Peyer's patch (tissue), 4 donors: ENCODE data around the gene PDP2. TPM values are rescaled to one million over a fixed set of nuclear protein-coding genes. Genes with fewer than 3 reads are reported as not detected.

Experiments
- DNase-seq, 3 donors: peaks; one replicate each; pipeline ENCODE4 v3.0.0-alpha.2; 2017 to 2019
- H3K27ac ChIP-seq, 4 donors: fragments of 200-600 bp; sonication (generic); one replicate each; pipeline ENCODE4 v1.5.1; 2016 to 2019
- H3K27me3 ChIP-seq, 2 donors: fragments of 200-600 bp; sonication (generic); one replicate each; pipeline ENCODE4 v1.5.1; 2019
- H3K36me3 ChIP-seq, 3 donors: fragments of 200-600 bp; sonication (generic); one replicate each; pipeline ENCODE4 v1.5.1; 2016 to 2019
- H3K4me1 ChIP-seq, 4 donors: fragments of 200-600 bp; sonication (generic); one replicate each; pipeline ENCODE4 v1.5.1; 2016 to 2019
- H3K4me3 ChIP-seq, 4 donors: fragments of 200-600 bp; sonication (generic); 1 replicate in 3 of 4; 2 replicates in 1 of 4; pipeline ENCODE4 v1.5.1; 2016 to 2019; ENCODE audit warnings: mild to moderate bottlenecking in 1 of 4
- H3K9me3 ChIP-seq, 4 donors: fragments of 200-600 bp; sonication (generic); one replicate each; pipeline ENCODE4 v1.5.1; 2016 to 2019; ENCODE audit warnings: mild to moderate bottlenecking in 1 of 4
- POLR2A ChIP-seq, 2 donors: fragments of 450-650 bp; IDR thresholded peaks; one replicate each; pipeline ENCODE4 v1.5.1; 2017; ENCODE audit warnings: antibody characterized with exemption in 2 of 2, mild to moderate bottlenecking in 2 of 2, moderate library complexity in 2 of 2
- total RNA-seq, 4 donors: library from RNA; depleted of rRNA; stranded (reverse); fragments of >200 nt; gene quantifications; one replicate each; pipeline ENCODE4 v1.1.0, GENCODE V29; 2016
- TF ChIP-seq, protein P1 (sequence below), 6 experiments: fragments of 450-650 bp in 4 of 6; fragments of 200-600 bp in 2 of 6; sonication (generic) in 1 of 6; IDR thresholded peaks; one replicate each; pipeline ENCODE4 v1.5.1; 2017 to 2019; ENCODE audit warnings: antibody characterized with exemption in 6 of 6, mild to moderate bottlenecking in 3 of 6, moderate library complexity in 1 of 6

PDP2 gene
- total RNA-seq, 4 donors from 2014 or later: 12.1 to 27.9 (median 15.3) TPM

DNA sequence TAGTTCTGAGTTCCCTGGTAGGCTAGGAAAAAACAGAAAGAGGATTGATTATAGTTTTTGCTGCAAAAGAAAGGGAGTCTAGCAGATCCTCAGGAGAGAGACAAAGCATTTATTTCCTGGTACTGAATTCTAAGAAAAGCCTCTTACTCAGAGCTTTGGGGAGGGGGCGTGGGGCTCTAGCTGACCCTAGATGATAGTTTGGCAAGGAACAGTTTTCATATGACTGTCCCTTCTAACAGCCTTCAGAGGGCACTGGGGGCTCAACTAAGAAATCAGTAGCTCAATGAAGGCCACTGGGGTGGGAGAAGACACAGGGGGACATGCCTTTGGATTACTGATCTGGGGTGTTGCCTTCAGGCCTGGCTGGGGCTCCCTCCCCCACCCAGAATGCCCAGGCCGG, 32.1 kb upstream of the PDP2 start:
- TF ChIP-seq, protein P1, sequence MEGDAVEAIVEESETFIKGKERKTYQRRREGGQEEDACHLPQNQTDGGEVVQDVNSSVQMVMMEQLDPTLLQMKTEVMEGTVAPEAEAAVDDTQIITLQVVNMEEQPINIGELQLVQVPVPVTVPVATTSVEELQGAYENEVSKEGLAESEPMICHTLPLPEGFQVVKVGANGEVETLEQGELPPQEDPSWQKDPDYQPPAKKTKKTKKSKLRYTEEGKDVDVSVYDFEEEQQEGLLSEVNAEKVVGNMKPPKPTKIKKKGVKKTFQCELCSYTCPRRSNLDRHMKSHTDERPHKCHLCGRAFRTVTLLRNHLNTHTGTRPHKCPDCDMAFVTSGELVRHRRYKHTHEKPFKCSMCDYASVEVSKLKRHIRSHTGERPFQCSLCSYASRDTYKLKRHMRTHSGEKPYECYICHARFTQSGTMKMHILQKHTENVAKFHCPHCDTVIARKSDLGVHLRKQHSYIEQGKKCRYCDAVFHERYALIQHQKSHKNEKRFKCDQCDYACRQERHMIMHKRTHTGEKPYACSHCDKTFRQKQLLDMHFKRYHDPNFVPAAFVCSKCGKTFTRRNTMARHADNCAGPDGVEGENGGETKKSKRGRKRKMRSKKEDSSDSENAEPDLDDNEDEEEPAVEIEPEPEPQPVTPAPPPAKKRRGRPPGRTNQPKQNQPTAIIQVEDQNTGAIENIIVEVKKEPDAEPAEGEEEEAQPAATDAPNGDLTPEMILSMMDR (IDR thresholded peaks at IDR 0.05): no peak
- TF ChIP-seq POLR2A (IDR thresholded peaks at IDR 0.05): no peak
- peaks cover 0 to 11% of the 10 kb centered on the region in 2 donors for H3K27me3 ChIP-seq
- H3K4me1 ChIP-seq: peaks cover 0 to 12% (median 9%) of the 10 kb centered on the region in 4 donors
- H3K36me3 ChIP-seq: no peaks in the 10 kb centered on the region
- DNase-seq: peak in 1 of 3 donors; percentile 9
- no peak overlapping the region for H3K27ac ChIP-seq
- no peak overlapping the region for H3K4me3 ChIP-seq
- no peaks in the 10 kb centered on the region for H3K9me3 ChIP-seq

- Histone ChIP-seq H3K4me3 (no peak overlapping the region), H3K27ac (no peak overlapping the region), H3K27me3 (peaks cover 0 to 10% of the 10 kb centered on the region in 2 donors), H3K9me3 (no peaks in the 10 kb centered on the region), H3K36me3 (no peaks in the 10 kb centered on the region), H3K4me1 (peaks cover 0 to 10% (median 8%) of the 10 kb centered on the region in 4 donors)
- TF ChIP-seq POLR2A (IDR thresholded peaks at IDR 0.05): no peak
- TF ChIP-seq, protein P1 (IDR thresholded peaks at IDR 0.05): no peak
- peak in 1 of 3 donors; percentile 17 for DNase-seq
These were observed 31.3 kb upstream of the PDP2 start for GRCh38 chr16:66849021-66849420.

GRCh38 chr16:66849549-66849948, 30.8 kb upstream of the PDP2 start:
- H3K27me3 ChIP-seq: peaks cover 0 to 5% of the 10 kb centered on the region in 2 donors
- peak in 1 of 3 donors; percentile 15 for DNase-seq
- no peak overlapping the region for H3K4me3 ChIP-seq
- H3K4me1 ChIP-seq: peaks cover 0 to 4% (median 4%) of the 10 kb centered on the region in 4 donors
- TF ChIP-seq, protein P1 (IDR thresholded peaks at IDR 0.05): no peak
- no peak for TF ChIP-seq POLR2A (IDR thresholded peaks at IDR 0.05)
- no peaks in the 10 kb centered on the region for H3K36me3 ChIP-seq
- no peak overlapping the region for H3K27ac ChIP-seq
- H3K9me3 ChIP-seq: no peaks in the 10 kb centered on the region

GRCh38 chr16:66850115-66850815, 30.1 kb upstream of the PDP2 start:
- Histone ChIP-seq H3K9me3 (no peaks in the 10 kb centered on the region), H3K36me3 (no peaks in the 10 kb centered on the region), H3K4me3 (no peak overlapping the region), H3K27ac (no peak overlapping the region), H3K4me1 (no peaks in the 10 kb centered on the region), H3K27me3 (no peaks in the 10 kb centered on the region)
- no peak for DNase-seq
- TF ChIP-seq, protein P1 (IDR thresholded peaks at IDR 0.05): no peak
- no peak for TF ChIP-seq POLR2A (IDR thresholded peaks at IDR 0.05)

GRCh38 chr16:66851166-66851964, 28.9 kb upstream of the PDP2 start:
- Histone ChIP-seq H3K4me3 (no peak overlapping the region), H3K4me1 (no peaks in the 10 kb centered on the region), H3K9me3 (no peaks in the 10 kb centered on the region), H3K27ac (no peak overlapping the region), H3K36me3 (no peaks in the 10 kb centered on the region), H3K27me3 (no peaks in the 10 kb centered on the region)
- no peak for DNase-seq
- TF ChIP-seq, protein P1 (IDR thresholded peaks at IDR 0.05): no peak
- no peak for TF ChIP-seq POLR2A (IDR thresholded peaks at IDR 0.05)
